ENCODE data around the gene NDEL1.

Gene NDEL1

DNA sequence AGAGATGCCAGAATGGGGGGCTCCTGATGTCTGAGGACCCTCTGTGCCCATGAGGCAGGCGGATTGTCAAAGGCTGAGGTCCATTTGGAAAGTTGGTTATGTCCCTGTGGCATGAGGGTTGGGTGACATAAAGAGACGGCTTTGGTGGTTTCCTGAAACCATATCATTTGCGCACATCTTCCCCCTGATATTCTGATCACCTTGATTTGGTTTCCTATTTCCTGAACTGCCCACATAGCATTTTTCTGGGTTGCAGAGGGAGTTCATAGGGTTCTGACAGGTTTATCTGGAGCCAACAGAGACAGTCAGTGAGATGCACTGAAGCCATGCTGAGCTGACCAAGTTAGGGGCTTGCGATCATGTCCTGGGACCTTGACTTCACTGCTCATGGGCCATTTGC, 22.4 kb upstream of the NDEL1 start:
- no peak for DNase-seq

DNA sequence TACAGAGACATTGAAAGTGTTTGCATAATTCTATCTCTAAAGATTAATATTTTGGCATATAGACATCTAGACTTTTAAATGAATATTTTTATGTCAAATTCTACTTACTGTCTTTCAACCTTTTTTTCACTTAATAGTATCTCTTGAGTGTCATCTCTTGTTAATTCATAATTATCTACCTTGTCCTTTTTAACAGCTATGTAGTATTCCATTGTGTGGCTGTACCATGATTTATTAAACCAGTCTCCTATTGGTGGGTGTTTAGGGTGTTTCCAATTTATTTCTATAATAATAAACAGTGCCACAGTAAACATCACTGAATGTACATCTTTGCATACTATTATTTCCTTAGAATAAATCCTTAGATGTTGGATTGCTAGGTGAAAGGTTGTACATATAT, 21.7 kb upstream of the NDEL1 start:
- DNase-seq = no peak

DNA sequence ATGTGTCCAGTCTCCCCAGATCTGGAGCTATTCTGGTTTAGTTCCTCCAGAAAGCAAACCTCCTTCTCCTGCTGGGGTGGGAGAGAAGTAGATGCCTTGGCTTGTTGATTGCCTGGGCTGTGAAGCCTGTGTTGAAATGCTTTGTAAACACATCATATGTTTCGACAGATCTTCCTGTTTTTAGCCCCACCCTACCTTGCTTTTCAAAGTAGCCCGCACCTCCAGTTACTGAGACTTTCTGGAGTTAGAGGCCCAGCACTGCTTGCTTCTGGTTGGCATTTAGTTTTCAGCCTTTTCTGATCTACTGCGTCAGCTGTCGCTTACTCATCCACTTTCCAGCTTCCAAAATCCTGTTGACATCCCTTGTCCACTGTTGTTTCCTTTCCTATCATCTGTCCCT, 17.9 kb upstream of the NDEL1 start:
- DNase-seq = no peak

DNA sequence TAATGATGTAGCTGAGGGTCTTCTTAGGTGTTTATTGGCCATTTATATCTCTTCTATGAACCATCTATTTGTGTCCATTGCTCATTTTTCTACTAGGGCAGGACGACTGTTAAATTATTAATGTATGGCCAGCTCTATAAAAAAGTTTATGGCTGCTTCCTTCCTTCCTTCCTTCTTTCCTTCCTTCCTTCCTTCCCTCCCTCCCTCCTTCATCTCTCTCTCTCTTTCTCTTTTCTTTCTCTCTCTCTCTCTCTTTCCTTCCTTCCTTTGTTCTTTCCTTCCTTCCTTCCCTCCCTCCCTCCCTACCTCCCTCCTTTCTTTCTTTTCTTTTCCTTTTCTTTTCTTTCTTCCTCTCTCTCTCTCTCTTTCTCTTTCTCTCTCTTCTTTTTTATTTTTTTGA, 17.2 kb upstream of the NDEL1 start:
- no peak for DNase-seq

DNA sequence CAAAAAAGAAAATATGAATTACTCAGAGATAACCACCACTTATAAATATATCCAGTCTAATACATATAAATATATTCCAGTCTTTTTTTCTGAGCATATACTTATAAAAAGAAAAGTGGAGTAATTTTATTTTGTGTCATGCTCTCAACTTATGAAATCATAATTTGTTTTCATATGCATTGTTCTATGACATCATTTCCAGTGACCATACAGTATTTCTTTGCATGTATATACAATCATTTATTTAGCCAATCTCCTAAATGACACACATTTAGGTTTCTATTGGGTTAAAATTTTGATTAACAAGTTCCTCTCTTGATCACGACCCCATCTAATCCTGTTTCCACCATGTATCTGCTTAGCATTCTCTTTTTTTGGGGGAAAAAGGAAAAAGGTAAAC, 16.4 kb upstream of the NDEL1 start:
- no peak for DNase-seq

DNA sequence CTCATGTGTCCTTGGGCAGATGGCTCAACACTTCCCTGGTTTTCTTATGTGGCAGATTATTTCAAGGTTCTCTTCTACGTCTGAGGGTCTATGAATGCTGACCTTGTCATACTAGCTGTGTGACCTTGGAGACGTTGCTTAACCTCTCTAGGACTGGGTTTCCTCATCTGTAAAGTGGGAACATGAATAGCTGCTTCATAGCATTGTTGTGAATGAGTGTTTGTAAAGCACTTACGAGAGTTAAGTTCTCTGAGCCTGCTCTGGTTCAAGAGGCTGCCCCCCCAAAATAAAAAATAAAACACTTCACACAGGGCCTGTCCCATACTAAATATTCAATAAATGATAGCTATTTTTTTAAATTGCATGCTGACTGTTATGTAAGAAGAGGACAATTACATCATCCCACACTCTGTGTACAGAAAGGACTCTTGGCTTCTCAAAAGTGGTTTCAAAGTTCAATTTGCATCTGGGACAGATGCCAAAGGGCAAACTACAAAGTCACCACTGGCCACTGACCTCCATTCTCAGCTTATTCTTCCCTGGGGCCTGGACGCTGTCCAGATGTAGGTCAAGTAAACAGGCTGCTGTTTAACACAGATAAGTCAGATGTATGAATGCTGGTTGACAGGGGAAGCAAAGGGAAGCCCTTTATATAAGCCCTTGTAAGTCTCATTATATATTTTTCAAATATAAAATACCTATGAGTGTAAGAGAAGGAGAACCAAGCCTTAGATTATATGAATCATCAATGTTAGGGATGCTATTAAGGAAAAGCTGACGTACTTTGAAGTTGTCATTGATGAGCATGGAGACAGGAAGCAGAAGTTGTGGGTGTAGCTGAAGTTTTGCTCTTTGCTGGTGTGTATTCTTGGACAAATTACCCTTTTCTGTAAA, 15.4 kb upstream of the NDEL1 start:
- peak in 11 of 51 donors; percentile 1 to 26 (median 13) for DNase-seq

DNA sequence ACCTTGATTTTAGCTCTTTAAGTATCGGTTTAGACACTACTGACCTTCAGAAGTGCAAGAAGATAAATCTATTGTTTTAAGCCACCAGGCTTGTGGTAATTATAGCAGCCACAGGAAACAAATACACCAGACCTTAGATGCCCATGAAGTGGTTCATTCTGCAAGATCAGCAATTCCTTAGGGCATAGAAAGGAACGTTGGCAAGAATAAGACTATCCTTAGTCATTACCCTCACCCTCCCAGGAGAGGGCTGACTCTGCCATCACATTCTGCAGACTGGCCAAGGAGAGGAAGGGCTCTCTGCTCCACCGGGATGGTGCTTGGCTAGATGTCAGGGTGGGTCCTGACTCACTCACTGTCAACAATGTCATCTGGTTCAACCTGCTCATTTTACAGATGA, 14.1 kb upstream of the NDEL1 start:
- no peak for DNase-seq

DNA sequence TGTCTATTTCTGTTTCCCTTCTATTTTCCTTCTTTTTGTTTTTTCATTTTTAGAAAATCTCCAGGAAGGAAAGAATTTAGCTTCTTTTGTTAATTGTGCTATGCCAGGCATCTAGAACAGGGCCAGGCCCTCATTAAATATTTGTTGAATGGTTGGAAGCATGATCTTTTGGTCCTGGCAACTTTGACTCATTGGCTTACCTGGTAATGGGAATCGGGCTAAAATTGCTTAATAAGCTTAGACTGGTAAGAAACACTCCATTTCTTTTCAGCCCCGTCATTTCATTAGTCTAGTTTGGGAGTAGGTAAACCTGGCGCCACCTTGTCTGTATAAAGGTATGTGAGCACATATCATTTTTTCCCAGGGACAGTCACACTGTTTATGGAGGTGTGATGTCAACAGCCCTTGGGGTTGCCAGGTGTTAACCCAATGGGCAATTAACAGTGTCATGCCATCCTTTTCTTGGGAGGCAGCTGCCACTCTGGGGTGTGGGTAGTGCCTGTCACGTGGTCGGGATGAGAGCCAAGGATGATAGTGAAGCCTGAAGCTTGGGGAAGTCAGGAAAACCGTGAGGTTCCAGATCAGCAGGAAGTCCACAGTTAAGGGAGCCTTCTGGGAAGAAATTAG, 9.5 kb upstream of the NDEL1 start:
- no peak for DNase-seq

DNA sequence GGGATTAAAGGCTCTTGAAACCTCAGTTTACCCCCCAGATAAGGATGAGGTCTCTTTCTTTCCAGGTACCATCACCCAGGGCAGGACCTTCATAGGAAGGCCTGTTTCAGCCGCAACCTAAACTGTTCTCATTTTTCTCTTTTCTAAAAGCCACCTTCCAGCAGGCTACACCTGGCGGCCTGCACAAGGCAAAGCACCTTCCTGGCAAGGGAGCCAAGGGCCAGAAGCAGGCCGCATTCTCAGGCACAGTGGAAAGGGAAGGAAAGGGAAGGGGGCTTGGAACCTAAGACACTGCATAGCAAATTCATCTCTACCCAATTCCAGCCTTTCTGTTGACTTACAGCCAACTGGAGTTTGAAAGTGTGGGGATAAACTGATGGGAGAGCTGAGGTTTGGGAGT, 8.9 kb upstream of the NDEL1 start:
- DNase-seq = no peak

DNA sequence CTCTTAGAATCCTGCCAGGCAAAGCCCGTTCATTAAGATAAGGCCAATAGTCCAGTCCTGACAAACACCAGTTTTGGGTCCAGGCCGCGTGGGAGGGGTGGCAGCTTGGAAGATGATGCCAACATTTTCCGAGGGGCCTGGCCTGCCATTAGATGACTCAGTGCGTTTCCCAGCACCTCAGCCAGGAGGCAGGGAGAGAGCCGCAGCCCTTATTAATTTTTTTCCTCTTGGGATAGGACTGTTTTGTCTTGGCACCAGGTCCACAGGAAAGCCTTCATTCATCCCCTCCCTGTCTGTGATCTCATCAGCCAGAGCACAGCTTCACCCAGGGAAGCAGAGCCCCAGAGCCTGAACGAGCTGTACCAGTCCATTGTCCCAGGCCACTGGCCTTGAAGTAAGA, 4.7 kb upstream of the NDEL1 start:
- peak in 8 of 51 donors; percentile 6 to 71 (median 40) for DNase-seq

DNA sequence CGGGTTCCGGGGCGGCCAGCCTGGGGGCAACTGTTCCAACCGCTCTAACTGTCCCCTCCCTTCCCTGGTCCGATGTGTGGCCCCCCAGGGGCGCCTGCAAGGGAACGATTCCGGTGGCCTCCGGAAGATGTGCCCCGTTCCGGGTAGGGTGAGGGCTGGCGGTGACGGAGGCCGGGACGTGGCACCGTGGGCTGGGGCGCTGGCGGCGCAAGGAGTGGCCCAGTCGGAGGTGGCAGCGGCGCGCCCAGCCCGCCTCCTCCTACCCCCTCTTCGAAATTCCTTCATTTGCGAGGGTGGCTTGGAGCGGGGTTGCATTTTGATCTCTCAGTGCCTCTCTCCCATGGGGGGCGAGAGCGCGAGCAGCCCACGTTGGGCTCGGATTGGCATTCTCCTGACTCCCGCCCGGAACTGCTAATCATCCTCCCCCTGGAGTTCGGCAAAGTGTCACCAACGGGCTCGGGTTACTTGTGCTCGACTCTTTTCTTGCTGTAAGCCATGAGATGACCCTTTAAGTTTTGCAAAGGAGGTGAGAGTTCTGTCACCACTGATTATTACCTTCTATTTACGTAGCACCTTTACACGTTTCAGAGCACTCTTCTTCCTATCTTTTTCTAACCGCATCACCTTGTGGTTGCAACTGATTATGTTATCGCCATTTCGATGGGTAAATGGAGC, 622 bp downstream of the NDEL1 start:
- peak in 30 of 51 donors; percentile 15 to 86 (median 60) for DNase-seq

DNA sequence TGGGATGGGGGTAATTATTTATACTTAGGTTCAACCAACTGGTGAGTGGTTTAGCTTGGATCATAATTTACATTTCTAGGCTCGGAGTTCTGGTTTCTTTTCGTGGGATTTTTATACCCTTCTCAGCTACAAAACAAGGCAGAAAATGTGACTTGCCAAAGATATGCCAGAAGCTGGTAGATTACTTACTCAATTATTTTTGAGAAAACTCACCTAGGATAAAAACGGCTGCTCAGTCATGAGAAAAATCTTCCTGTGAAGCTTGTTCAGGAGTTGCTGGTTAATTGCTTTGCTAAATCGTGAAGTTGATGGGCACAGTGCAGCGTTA, 1.1 kb downstream of the NDEL1 start:
- DNase-seq = no peak

DNA sequence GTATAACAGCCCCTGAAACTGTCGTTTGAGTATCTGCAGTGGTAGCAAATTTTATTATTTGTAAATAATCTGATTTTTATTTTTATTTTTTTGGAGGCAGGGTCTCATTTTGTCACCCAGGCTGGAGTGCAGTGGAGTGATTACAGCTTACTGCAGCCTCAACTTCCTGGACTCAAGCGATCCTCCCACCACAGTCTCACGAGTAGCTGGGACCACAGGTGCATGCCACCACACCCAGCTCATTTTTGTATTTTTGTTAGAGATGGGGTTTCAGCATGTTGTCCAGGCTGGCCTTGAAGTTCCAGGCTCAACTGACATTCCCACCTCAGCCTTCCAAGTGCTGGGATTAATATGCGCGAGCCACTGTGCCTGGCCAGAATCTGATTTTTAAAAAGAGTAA, 2.8 kb downstream of the NDEL1 start:
- no peak for DNase-seq

DNA sequence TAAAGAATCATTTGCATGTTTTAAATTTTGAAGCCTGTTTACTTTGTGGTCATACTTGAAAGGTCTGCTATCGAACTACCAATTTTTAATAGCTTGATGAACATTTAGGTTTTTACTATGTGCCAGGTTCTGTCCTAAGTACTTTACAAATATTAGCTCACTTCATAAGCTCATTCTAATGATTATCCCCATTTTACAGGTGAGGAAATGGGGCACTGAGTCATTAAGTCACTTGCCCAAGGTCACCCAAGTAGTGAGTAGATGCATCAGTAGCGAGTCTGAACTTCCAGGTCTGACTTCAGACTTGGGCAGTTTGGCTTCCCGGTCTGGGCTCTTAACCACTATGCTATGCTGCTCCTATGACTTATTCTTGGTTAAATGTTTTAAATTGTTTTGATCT, 4.0 kb downstream of the NDEL1 start:
- DNase-seq = no peak

DNA sequence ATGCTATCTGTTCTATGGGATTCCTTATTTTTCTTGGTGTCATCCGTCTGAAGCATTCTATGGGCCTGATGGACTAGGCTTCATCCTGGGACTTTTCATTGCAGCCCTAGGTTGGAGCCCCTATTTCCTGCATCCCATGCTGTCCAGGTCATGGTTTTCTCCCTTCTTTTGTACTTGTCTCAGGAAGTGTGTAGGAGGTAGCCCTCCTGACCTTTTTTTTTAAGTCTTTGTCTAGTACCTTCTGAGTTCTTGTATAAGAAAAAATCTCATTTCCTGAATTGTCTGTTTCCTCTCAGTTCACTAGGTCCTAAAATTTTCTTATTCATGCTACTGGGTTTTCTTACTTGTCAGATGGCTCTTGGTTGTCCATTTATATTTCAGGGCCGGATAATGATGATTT, 6.0 kb downstream of the NDEL1 start:
- no peak for DNase-seq

DNA sequence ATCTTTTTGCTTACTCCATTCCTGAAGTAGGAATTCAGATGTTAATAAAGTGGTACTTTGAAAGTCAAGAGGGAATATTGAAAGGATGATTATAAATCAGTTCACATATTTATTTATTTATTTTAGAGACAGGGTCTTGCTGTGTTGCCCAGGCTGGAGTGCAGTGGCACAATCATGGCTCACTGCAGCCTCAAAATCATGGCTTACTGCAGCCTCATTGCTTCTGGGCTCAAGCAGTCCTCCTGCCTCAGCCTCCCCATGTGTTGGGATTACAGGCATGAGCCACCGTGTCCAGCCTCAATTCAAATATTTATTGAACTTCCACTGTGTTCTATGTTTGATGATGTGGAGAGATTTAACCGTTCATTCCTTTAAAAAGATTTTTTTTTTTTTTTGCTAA, 6.6 kb downstream of the NDEL1 start:
- DNase-seq = no peak

DNA sequence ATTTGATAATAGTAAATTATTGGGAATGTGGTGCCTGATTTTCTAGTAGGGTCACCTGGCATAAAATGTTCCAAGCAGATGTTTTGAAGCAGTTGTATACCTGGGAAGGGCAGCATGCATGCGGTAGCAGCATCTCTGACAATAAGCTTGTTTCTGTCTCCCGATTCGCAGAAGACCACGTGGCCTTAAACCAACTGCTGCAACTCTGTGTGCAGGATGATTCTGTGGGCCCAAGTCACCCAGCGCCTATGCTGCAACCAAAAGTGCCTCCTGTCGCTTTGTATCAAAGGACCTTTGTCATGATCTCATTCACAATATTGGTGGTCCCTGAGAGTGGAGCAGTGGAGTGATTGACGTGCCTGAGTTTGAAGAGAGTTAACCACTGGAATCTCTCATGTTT, 8.1 kb downstream of the NDEL1 start:
- DNase-seq = peak in 3 of 51 donors; percentile 3 to 14 (median 5)

DNA sequence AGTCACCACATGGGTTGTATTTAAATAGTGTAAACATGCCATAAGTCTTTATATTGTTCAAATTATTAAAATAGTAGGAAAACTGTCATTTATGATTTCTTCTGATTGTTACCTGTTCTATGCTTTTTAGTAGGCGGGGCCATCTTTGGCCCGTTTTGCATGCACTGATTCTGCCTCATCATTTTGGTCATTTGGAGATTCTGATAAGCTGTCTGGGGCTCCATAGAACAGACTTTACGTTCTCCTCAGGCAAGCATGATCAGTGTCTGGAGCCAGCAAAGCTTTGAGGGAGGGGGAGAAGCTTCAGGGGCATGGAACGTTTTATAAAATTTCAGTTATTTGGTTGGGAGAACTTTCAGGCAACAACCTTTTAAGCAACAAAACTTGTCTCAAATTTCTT, 8.8 kb downstream of the NDEL1 start:
- DNase-seq = no peak

DNA sequence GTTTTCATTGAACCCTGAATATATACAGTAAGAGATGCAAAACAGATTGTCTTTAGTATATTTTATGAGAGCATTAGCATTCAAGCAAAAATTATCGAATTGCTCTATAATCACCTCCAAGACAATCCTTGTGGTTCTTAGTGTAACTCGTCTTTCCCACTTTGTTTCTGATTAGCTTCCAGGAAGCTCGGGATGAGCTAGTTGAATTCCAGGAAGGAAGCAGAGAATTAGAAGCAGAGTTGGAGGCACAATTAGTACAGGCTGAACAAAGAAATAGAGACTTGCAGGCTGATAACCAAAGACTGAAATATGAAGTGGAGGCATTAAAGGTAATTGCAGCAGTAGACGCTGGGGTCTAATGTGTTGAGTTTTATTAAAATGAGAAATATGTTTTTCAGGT, 9.9 kb downstream of the NDEL1 start:
- no peak for DNase-seq

DNA sequence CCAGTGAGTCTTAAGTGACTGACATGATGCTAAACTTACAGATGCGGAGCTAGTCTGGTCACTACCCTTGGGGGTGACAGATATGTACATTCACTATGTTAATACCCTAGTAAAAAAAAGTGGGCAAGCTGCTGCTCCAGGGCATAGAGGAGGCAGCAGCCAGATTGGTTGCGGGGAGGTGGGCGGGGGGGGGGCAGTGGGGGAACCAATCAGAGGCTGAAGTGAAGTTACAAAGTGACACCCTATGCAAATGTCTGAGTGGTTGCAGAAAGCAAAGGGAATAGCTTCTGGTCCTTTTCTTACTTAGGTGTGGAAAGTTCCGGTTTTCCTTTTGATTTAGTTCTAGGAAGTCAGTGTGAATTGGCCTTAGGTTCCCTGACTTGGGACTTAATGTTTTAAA, 12.1 kb downstream of the NDEL1 start:
- DNase-seq = no peak

DNA sequence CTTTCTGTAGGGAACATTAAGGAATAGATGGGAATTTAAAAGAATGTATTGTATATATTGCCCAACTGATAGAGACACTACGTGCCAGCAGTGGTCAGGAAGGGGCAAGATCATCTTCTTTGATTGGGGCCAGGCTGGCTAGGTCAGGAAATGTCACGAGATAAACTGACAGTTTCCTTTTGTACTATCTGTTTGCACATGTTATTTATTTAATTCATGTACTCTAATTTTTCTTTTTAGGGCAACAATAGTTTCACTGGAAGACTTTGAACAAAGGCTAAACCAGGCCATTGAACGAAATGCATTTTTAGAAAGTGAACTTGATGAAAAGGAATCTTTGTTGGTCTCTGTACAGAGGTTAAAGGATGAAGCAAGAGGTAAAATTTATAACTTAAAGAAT, 12.6 kb downstream of the NDEL1 start:
- no peak for DNase-seq

DNA sequence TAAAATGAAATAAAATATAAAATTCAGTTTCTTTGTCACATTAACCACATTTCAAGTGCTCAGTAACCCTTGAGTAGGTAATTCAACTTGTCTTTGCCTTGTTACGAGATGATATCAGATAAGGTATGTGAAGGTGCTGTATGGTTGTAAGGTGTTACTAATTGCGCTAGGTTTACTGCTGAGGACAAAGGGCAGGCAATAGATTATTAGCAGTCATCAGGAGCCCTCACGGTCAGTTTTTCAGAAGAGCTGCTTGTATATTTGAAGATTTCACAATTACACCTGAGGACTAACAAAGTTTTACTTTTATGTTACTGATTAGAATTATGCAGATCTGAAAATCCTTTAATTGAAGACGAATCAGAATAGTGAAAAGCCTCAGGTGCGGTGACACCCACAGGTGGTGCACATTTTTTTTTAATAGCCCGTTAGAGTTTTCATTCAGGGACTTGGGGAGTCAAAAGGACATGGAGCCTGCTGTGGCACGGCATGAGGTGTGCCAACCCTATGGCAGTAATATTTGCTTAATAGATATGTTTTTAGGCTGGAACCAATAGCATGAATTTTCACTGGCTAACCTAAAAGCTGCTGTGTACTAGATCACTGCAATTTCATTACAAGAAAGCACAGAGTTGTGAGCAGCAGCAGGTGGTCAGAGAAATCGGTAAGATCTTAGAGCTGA, 16.4 kb downstream of the NDEL1 start:
- DNase-seq = no peak
